GM18870 (cell line): ENCODE measurements around the gene OR4B1.

Experiments
- ATAC-seq: cut with Tn5 transposase; IDR thresholded peaks from one replicate; pipeline ENCODE4 v1.9.1; 2021; ENCODE audit warnings: moderate library complexity; ENCODE audit not compliant: unreplicated experiment

The OR4B1 gene

GRCh38 chr11:48248902-48249301, 32.3 kb downstream of the OR4B1 start:
- no peak for ATAC-seq

- no peak for ATAC-seq
These were observed 45.0 kb downstream of the OR4B1 start for GRCh38 chr11:48261600-48261999.

GRCh38 chr11:48263423-48263911, 46.9 kb downstream of the OR4B1 start, which contains the start of gene OR4X1:
Gene OR4X1, plus strand, starts transcription at chr11:48263861. Its CDS starts 0 bp downstream, at chr11:48263861.
- ATAC-seq = no peak
